OCI-LY3 (cell line): ENCODE results near the gene DACT2.

Source experiments
- H2AFZ ChIP-seq: fragments of 200-600, 300-600 bp; shearing (Covaris generic); 2 replicates; pipeline ENCODE4 v1.6.0; 2014; ENCODE audit warnings: antibody characterized with exemption, low read depth, low read length
- H3K27ac ChIP-seq: fragments of 200-600, 300-600 bp; sonication (generic); 2 replicates; pipeline ENCODE4 v1.5.1; 2014; ENCODE audit warnings: mild to moderate bottlenecking, low read length, moderate library complexity, mixed read lengths
- H3K27me3 ChIP-seq: fragments of 200-600, 300-600 bp; sonication (generic); 2 replicates; pipeline ENCODE4 v1.6.1; 2014; ENCODE audit warnings: low read depth, low read length, mixed read lengths
- H3K36me3 ChIP-seq: fragments of 200-600, 300-600 bp; sonication (generic); replicated peaks from 2 replicates; pipeline ENCODE3; 2014; ENCODE audit warnings: low read depth, low read length, mixed read lengths
- H3K4me1 ChIP-seq: fragments of 300-600, 200-600 bp; sonication (generic); 2 replicates; pipeline ENCODE4 v1.6.1; 2014; ENCODE audit warnings: low read length, mixed read lengths
- H3K4me2 ChIP-seq: fragments of 200-600, 300-600 bp; sonication (generic); 2 replicates; pipeline ENCODE4 v1.6.1; 2014; ENCODE audit warnings: low read length, mixed read lengths
- H3K4me3 ChIP-seq: fragments of 300-600, 200-600 bp; sonication (generic); 2 replicates; pipeline ENCODE4 v1.5.1; 2014; ENCODE audit warnings: antibody characterized with exemption, mild to moderate bottlenecking, low read length, moderate library complexity
- H3K79me2 ChIP-seq: fragments of 300-600, 200-600 bp; shearing (Covaris generic); 2 replicates; pipeline ENCODE4 v1.6.1; 2014; ENCODE audit warnings: mild to moderate bottlenecking, low read length, mixed read lengths
- H3K9ac ChIP-seq: fragments of 300-600, 200-600 bp; shearing (Covaris generic); 2 replicates; pipeline ENCODE4 v1.6.0; 2014; ENCODE audit warnings: mild to moderate bottlenecking, low read length, moderate library complexity
- H3K9me3 ChIP-seq: fragments of 200-600, 300-600 bp; shearing (Covaris generic); 2 replicates; pipeline ENCODE4 v1.6.1; 2014; ENCODE audit warnings: low read length, mixed read lengths; ENCODE audit not compliant: insufficient read depth
- H4K20me1 ChIP-seq: fragments of 200-600, 300-600 bp; sonication (generic); 2 replicates; pipeline ENCODE4 v1.6.1; 2016; ENCODE audit warnings: low read length, mixed read lengths; ENCODE audit not compliant: insufficient read depth
- EZH2phosphoT487 ChIP-seq: fragments of 200-600 bp; shearing (Covaris generic); IDR thresholded peaks from 2 replicates; pipeline ENCODE4 v1.6.1; 2018; ENCODE audit warnings: antibody characterized with exemption, mixed run types, low read depth
- TF ChIP-seq, protein P1 (sequence below): fragments of 200-600, 300-600 bp; sonication (generic); IDR thresholded peaks from 2 replicates; pipeline ENCODE4 v1.5.1; 2014; ENCODE audit warnings: antibody characterized with exemption, low read length, low read depth

The DACT2 gene

DNA sequence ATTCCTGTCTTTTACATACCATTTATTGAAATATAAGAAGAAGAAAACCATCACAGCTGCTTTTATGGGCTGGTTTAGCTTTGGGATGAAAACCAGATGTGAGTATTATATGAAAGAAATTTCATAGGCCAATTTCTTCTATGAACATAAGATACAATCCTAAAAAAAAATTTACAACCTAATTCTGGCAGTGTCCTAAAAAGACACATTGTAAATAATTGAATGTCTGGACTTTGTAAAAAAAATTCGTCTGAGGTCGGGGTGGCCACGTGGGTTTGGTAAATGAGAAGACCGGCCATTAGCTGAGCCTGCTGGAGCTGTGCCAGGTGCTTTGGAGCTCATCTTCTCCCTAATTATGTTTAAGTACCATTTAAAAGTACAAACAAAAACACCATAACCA lies 26.8 kb downstream of the DACT2 start:
- H3K4me3 ChIP-seq, result no peak overlapping the region
- no peak for TF ChIP-seq EZH2phosphoT487
- TF ChIP-seq, protein P1, sequence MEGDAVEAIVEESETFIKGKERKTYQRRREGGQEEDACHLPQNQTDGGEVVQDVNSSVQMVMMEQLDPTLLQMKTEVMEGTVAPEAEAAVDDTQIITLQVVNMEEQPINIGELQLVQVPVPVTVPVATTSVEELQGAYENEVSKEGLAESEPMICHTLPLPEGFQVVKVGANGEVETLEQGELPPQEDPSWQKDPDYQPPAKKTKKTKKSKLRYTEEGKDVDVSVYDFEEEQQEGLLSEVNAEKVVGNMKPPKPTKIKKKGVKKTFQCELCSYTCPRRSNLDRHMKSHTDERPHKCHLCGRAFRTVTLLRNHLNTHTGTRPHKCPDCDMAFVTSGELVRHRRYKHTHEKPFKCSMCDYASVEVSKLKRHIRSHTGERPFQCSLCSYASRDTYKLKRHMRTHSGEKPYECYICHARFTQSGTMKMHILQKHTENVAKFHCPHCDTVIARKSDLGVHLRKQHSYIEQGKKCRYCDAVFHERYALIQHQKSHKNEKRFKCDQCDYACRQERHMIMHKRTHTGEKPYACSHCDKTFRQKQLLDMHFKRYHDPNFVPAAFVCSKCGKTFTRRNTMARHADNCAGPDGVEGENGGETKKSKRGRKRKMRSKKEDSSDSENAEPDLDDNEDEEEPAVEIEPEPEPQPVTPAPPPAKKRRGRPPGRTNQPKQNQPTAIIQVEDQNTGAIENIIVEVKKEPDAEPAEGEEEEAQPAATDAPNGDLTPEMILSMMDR, result no peak
- H3K27ac ChIP-seq, result no peak overlapping the region
- H3K36me3 ChIP-seq, result no peaks in the 10 kb centered on the region
- no peak overlapping the region for H3K9ac ChIP-seq
- H3K4me1 ChIP-seq, result peaks cover 7% of the 10 kb centered on the region
- no peaks in the 10 kb centered on the region for H3K9me3 ChIP-seq
- H3K4me2 ChIP-seq, result no peak overlapping the region
- no peaks in the 10 kb centered on the region for H3K27me3 ChIP-seq
- H2AFZ ChIP-seq, result no peak overlapping the region
- H3K79me2 ChIP-seq, result no peaks in the 10 kb centered on the region
- no peaks in the 10 kb centered on the region for H4K20me1 ChIP-seq

DNA sequence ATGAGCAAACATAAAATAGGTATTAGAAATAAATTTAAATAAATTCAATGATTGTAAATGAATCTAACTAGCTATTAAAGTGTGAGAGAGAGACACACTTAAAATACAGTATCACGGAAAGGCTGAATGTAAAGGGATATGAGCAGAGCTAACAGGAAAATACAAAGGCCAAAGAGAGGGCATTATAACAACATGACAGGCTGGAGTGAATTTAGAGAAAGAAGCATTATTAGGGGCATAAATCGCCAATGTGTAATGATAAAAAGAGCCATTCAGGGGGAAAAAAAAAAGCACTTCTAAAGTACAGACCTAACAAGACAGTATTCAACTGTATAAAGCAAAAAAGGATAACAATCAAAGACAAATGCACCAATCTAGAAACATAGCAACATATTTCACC lies 28.1 kb downstream of the DACT2 start:
- Histone ChIP-seq H4K20me1 (no peaks in the 10 kb centered on the region), H3K4me2 (no peak overlapping the region), H3K9ac (no peak overlapping the region), H3K4me1 (peaks cover 20% of the 10 kb centered on the region), H2AFZ (no peak overlapping the region), H3K9me3 (no peaks in the 10 kb centered on the region), H3K36me3 (no peaks in the 10 kb centered on the region), H3K27me3 (no peaks in the 10 kb centered on the region), H3K79me2 (no peaks in the 10 kb centered on the region), H3K27ac (no peak overlapping the region), H3K4me3 (no peak overlapping the region)
- TF ChIP-seq, protein P1, result no peak
- no peak for TF ChIP-seq EZH2phosphoT487

DNA sequence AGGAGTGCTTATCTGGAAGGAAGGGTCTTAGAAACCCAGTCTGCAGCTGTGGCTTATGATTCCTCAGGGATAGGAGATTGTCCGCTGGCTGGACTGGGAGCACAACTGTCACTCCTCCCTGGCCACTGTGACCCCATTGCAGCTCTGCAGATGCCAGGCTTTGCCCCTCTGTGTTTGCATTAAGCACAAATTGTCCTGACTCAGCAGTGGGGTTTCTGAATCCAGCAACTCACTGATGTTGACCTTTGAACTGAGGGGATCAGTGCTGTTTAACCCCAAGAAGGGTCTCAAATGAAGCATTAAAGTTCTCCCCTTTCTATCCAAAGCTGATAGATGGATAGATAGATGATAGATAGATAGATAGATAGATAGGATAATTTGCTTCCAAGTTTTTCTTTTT lies 29.5 kb downstream of the DACT2 start:
- H3K36me3 ChIP-seq, result no peaks in the 10 kb centered on the region
- H3K27ac ChIP-seq, result no peak overlapping the region
- peaks cover 26% of the 10 kb centered on the region for H3K4me1 ChIP-seq
- TF ChIP-seq, protein P1, result no peak
- TF ChIP-seq EZH2phosphoT487, result no peak
- H3K9me3 ChIP-seq, result no peaks in the 10 kb centered on the region
- no peak overlapping the region for H3K9ac ChIP-seq
- no peaks in the 10 kb centered on the region for H3K27me3 ChIP-seq
- H3K79me2 ChIP-seq, result no peaks in the 10 kb centered on the region
- no peaks in the 10 kb centered on the region for H4K20me1 ChIP-seq
- H3K4me3 ChIP-seq, result no peak overlapping the region
- H2AFZ ChIP-seq, result no peak overlapping the region
- H3K4me2 ChIP-seq, result no peak overlapping the region

DNA sequence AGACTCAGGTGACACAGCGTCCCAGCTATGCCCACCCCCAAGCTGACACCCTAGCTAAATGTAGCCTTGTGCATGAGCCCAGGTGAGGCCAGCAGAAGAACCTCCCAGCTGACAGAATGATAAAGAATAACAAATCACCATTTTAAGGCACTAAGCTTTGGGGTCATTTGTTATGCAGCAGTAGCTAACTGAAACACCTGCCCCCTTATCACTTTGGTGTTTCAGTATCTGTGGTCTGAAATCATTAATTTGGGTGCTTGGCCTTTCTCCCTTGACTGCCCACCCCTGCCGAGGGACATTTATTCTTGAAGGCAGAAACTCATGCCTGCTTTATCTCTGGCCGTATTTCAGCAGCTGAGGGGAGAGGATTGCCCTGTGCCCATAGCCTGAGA lies 30.0 kb downstream of the DACT2 start:
- Histone ChIP-seq H3K4me1 (peaks cover 26% of the 10 kb centered on the region), H3K27ac (no peak overlapping the region), H3K4me2 (no peak overlapping the region), H3K9me3 (no peaks in the 10 kb centered on the region), H2AFZ (no peak overlapping the region), H3K27me3 (no peaks in the 10 kb centered on the region), H3K36me3 (no peaks in the 10 kb centered on the region), H3K79me2 (no peaks in the 10 kb centered on the region), H3K9ac (no peak overlapping the region), H4K20me1 (no peaks in the 10 kb centered on the region), H3K4me3 (no peak overlapping the region)
- no peak for TF ChIP-seq EZH2phosphoT487
- TF ChIP-seq, protein P1, result no peak
